GM12875 (cell line): ENCODE measurements around the gene AHNAK.

Experiments
- H3K4me3 ChIP-seq: one replicate; pipeline ENCODE4 v1.5.1; 2011; ENCODE audit warnings: low read depth, low read length, control low read depth
- CTCF ChIP-seq: IDR thresholded peaks from 2 replicates; pipeline ENCODE4 v1.5.1; 2011; ENCODE audit warnings: low read depth, mild to moderate bottlenecking, control low read depth, inconsistent platforms, low read length, moderate library complexity, borderline replicate concordance; ENCODE audit not compliant: insufficient read depth

Gene AHNAK

GRCh38 chr11:62443390-62444235 is 103.0 kb downstream of the AHNAK start:
- H3K4me3 ChIP-seq, result no peak overlapping the region
- TF ChIP-seq CTCF, result no peak

- no peak overlapping the region for H3K4me3 ChIP-seq
- no peak for TF ChIP-seq CTCF
Measured at GRCh38 chr11:62439785-62440602, 106.6 kb downstream of the AHNAK start.

- TF ChIP-seq CTCF, result no peak
- no peak overlapping the region for H3K4me3 ChIP-seq
Measured at GRCh38 chr11:62438641-62439040, 108.0 kb downstream of the AHNAK start.

- no peak overlapping the region for H3K4me3 ChIP-seq
- no peak for TF ChIP-seq CTCF
Measured at GRCh38 chr11:62437616-62438015, 109.0 kb downstream of the AHNAK start.

DNA sequence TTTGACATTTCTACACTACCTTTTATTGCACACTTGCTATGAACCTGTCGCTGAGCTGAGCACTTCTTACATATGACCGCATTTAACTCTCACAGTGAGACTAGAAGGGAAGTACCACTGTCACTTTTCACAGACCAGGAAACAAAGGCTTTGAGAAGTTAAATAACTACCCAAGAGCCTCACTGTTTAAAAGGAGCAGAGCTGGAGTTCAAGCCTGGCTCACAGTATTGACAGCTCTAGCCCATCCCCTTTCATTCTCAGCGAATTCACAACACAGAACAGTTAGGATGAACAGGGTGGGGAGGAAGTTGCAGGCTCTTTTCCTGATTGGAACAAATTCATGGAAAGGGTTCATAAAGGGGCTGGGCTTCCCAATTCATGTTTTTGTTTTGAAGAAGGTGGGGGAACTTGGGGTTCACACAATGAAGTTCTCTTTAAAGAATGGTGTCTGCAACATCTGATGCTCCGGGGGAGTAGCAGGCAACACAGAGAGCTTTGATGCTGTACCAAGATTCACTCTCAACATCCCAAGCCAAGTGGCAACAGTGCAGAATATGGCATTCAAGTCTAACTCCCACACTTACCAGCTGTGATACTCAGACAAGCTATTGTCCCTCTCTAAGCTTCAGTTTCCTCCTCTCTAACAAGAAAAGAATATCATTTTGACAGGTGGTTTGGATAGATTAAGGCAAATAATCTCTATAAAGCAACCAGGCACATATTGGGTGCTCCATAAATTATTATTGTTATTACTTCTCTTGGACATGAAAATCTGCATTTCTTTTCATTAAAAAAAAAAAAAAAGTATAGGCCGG is 110.6 kb downstream of the AHNAK start:
- no peak overlapping the region for H3K4me3 ChIP-seq
- no peak for TF ChIP-seq CTCF

DNA sequence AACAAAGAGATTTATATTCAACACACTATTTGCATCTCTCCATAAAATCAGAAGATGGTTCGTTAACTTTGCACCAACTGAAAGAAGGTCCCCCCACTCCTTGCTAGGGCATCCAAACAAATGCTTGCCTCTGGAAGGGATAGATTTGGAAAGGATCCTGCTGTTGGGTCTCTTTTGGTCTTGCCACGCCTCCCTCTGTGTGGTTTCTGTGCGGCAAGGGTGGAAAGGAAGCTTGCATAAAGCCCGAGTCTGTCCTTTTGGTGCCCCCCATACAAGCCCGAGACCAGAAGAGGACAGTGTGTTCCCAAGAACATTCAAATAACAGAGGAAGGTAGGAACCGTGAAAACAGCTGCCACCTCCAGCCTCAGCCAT is 112.7 kb downstream of the AHNAK start:
- no peak for TF ChIP-seq CTCF
- no peak overlapping the region for H3K4me3 ChIP-seq
